ENCODE results near the gene ZBTB34.

The ZBTB34 gene

GRCh38 chr9:126904586-126904985 lies 44.1 kb downstream of the ZBTB34 start:
- H3K27ac Mint-ChIP-seq = no peak overlapping the region
- H3K9me3 Mint-ChIP-seq = peaks cover 8% of the 10 kb centered on the region
- no peak overlapping the region for H3K4me3 Mint-ChIP-seq
- no peaks in the 10 kb centered on the region for H3K36me3 Mint-ChIP-seq (ENCODE audit: low read depth)
- DNase-seq (ENCODE audit: low spot score) = no peak
- H3K4me1 Mint-ChIP-seq (ENCODE audit: low read depth) = no peaks in the 10 kb centered on the region
- H3K27me3 Mint-ChIP-seq (ENCODE audit: low read depth) = peaks cover 6% of the 10 kb centered on the region

- H3K4me3 Mint-ChIP-seq = no peak overlapping the region
- no peak for DNase-seq (ENCODE audit: low spot score)
- H3K27me3 Mint-ChIP-seq (ENCODE audit: low read depth) = peaks cover 6% of the 10 kb centered on the region
- H3K9me3 Mint-ChIP-seq = peaks cover 6% of the 10 kb centered on the region
- H3K4me1 Mint-ChIP-seq (ENCODE audit: low read depth) = no peaks in the 10 kb centered on the region
- H3K27ac Mint-ChIP-seq = no peak overlapping the region
- no peaks in the 10 kb centered on the region for H3K36me3 Mint-ChIP-seq (ENCODE audit: low read depth)
Measured at GRCh38 chr9:126906091-126906490, 45.7 kb downstream of the ZBTB34 start.

GRCh38 chr9:126907058-126907457 lies 46.6 kb downstream of the ZBTB34 start:
- no peaks in the 10 kb centered on the region for H3K4me1 Mint-ChIP-seq (ENCODE audit: low read depth)
- H3K27me3 Mint-ChIP-seq (ENCODE audit: low read depth) = peaks cover 10% of the 10 kb centered on the region
- H3K4me3 Mint-ChIP-seq = no peak overlapping the region
- H3K27ac Mint-ChIP-seq = no peak overlapping the region
- H3K36me3 Mint-ChIP-seq (ENCODE audit: low read depth) = no peaks in the 10 kb centered on the region
- no peaks in the 10 kb centered on the region for H3K9me3 Mint-ChIP-seq
- no peak for DNase-seq (ENCODE audit: low spot score)

GRCh38 chr9:126914458-126915280 lies 54.2 kb downstream of the ZBTB34 start, which contains the start of gene RALGPS1:
TSS of gene RALGPS1 (plus strand) at chr9:126914782. CDS start at chr9:126962290, 47,508 bp downstream.
- H3K27me3 Mint-ChIP-seq (ENCODE audit: low read depth) = peaks cover 27% of the 10 kb centered on the region
- no peaks in the 10 kb centered on the region for H3K36me3 Mint-ChIP-seq (ENCODE audit: low read depth)
- peaks cover 5% of the 10 kb centered on the region for H3K4me1 Mint-ChIP-seq (ENCODE audit: low read depth)
- peak; percentile 93 for DNase-seq (ENCODE audit: low spot score)
- peak within 1 kb of the TSS; percentile 69 for H3K4me3 Mint-ChIP-seq
- no peaks in the 10 kb centered on the region for H3K9me3 Mint-ChIP-seq
- H3K27ac Mint-ChIP-seq = no peak within 1 kb of the TSS

GRCh38 chr9:126915281-126915816 lies 54.9 kb downstream of the ZBTB34 start:
- no peak for DNase-seq (ENCODE audit: low spot score)
- no peak overlapping the region for H3K27ac Mint-ChIP-seq

GRCh38 chr9:126915846-126916543 lies 55.6 kb downstream of the ZBTB34 start:
- Mint-ChIP-seq H3K9me3 (no peaks in the 10 kb centered on the region), H3K27ac (no peak overlapping the region), H3K4me3 (peak overlapping the region; percentile 69), H3K4me1 (ENCODE audit: low read depth) (peaks cover 5% of the 10 kb centered on the region), H3K27me3 (ENCODE audit: low read depth) (peaks cover 27% of the 10 kb centered on the region), H3K36me3 (ENCODE audit: low read depth) (no peaks in the 10 kb centered on the region)
- DNase-seq (ENCODE audit: low spot score) = no peak

More at GRCh38 chr9:126915281-126915816, 54.9 kb downstream of the ZBTB34 start:
- Mint-ChIP-seq H3K36me3 (ENCODE audit: low read depth) (no peaks in the 10 kb centered on the region), H3K4me3 (peak overlapping the region; percentile 69), H3K27me3 (ENCODE audit: low read depth) (peaks cover 27% of the 10 kb centered on the region), H3K4me1 (ENCODE audit: low read depth) (peaks cover 5% of the 10 kb centered on the region), H3K9me3 (no peaks in the 10 kb centered on the region)

- no peak overlapping the region for H3K27ac Mint-ChIP-seq
- peak overlapping the region; percentile 2 for H3K4me3 Mint-ChIP-seq
- no peaks in the 10 kb centered on the region for H3K36me3 Mint-ChIP-seq (ENCODE audit: low read depth)
- H3K4me1 Mint-ChIP-seq (ENCODE audit: low read depth) = peaks cover 5% of the 10 kb centered on the region
- DNase-seq (ENCODE audit: low spot score) = no peak
- no peaks in the 10 kb centered on the region for H3K9me3 Mint-ChIP-seq
- peaks cover 24% of the 10 kb centered on the region for H3K27me3 Mint-ChIP-seq (ENCODE audit: low read depth)
Measured at GRCh38 chr9:126916909-126917308, 56.5 kb downstream of the ZBTB34 start.

- Mint-ChIP-seq H3K36me3 (ENCODE audit: low read depth) (no peaks in the 10 kb centered on the region), H3K27ac (no peak overlapping the region), H3K4me1 (ENCODE audit: low read depth) (peaks cover 5% of the 10 kb centered on the region), H3K4me3 (no peak overlapping the region), H3K27me3 (ENCODE audit: low read depth) (peaks cover 15% of the 10 kb centered on the region), H3K9me3 (no peaks in the 10 kb centered on the region)
- DNase-seq (ENCODE audit: low spot score) = no peak
Measured at GRCh38 chr9:126919193-126919592, 58.8 kb downstream of the ZBTB34 start.

- H3K27me3 Mint-ChIP-seq (ENCODE audit: low read depth) = peaks cover 5% of the 10 kb centered on the region
- no peaks in the 10 kb centered on the region for H3K36me3 Mint-ChIP-seq (ENCODE audit: low read depth)
- H3K27ac Mint-ChIP-seq = no peak overlapping the region
- H3K4me1 Mint-ChIP-seq (ENCODE audit: low read depth) = no peaks in the 10 kb centered on the region
- H3K4me3 Mint-ChIP-seq = no peak overlapping the region
- DNase-seq (ENCODE audit: low spot score) = no peak
- H3K9me3 Mint-ChIP-seq = no peaks in the 10 kb centered on the region
Measured at GRCh38 chr9:126925876-126926275, 65.4 kb downstream of the ZBTB34 start.

GRCh38 chr9:126926364-126926763 lies 65.9 kb downstream of the ZBTB34 start:
- Mint-ChIP-seq H3K27ac (no peak overlapping the region), H3K27me3 (ENCODE audit: low read depth) (peaks cover 10% of the 10 kb centered on the region), H3K36me3 (ENCODE audit: low read depth) (no peaks in the 10 kb centered on the region), H3K4me1 (ENCODE audit: low read depth) (no peaks in the 10 kb centered on the region), H3K9me3 (no peaks in the 10 kb centered on the region), H3K4me3 (no peak overlapping the region)
- no peak for DNase-seq (ENCODE audit: low spot score)

- DNase-seq (ENCODE audit: low spot score) = no peak
- Mint-ChIP-seq H3K4me3 (no peak overlapping the region), H3K4me1 (ENCODE audit: low read depth) (no peaks in the 10 kb centered on the region), H3K9me3 (no peaks in the 10 kb centered on the region), H3K27me3 (ENCODE audit: low read depth) (peaks cover 15% of the 10 kb centered on the region), H3K27ac (no peak overlapping the region), H3K36me3 (ENCODE audit: low read depth) (no peaks in the 10 kb centered on the region)
Measured at GRCh38 chr9:126927419-126927818, 67.0 kb downstream of the ZBTB34 start.

GRCh38 chr9:126932871-126933321 lies 72.5 kb downstream of the ZBTB34 start:
- Mint-ChIP-seq H3K4me3 (no peak overlapping the region), H3K27ac (no peak overlapping the region)

GRCh38 chr9:126933334-126933980 lies 73.0 kb downstream of the ZBTB34 start:
- no peak overlapping the region for H3K27ac Mint-ChIP-seq
- H3K4me1 Mint-ChIP-seq (ENCODE audit: low read depth) = no peaks in the 10 kb centered on the region

More at GRCh38 chr9:126932871-126933321, 72.5 kb downstream of the ZBTB34 start:
- Mint-ChIP-seq H3K36me3 (ENCODE audit: low read depth) (no peaks in the 10 kb centered on the region), H3K9me3 (no peaks in the 10 kb centered on the region), H3K27me3 (ENCODE audit: low read depth) (peaks cover 23% of the 10 kb centered on the region), H3K4me1 (ENCODE audit: low read depth) (no peaks in the 10 kb centered on the region)
- no peak for DNase-seq (ENCODE audit: low spot score)

More at GRCh38 chr9:126933334-126933980, 73.0 kb downstream of the ZBTB34 start:
- no peaks in the 10 kb centered on the region for H3K9me3 Mint-ChIP-seq
- H3K36me3 Mint-ChIP-seq (ENCODE audit: low read depth) = no peaks in the 10 kb centered on the region
- H3K27me3 Mint-ChIP-seq (ENCODE audit: low read depth) = peaks cover 24% of the 10 kb centered on the region
- DNase-seq (ENCODE audit: low spot score) = no peak
- no peak overlapping the region for H3K4me3 Mint-ChIP-seq
